H54 (cell line): ENCODE data around the gene HTT.

Experiments
- DNase-seq: peaks from one replicate; pipeline ENCODE4 v3.0.0; 2011; ENCODE audit warnings: low spot score, mixed read lengths; ENCODE audit not compliant: insufficient read length
- FAIRE-seq: peaks from 3 replicates; lab custom pipeline; 2011; peaks lifted over from hg19 to GRCh38; lab: Jason Lieb, UNC
- POLR2A ChIP-seq: IDR thresholded peaks from 2 replicates; pipeline ENCODE4 v1.6.1; 2011; ENCODE audit warnings: low read depth, mild to moderate bottlenecking, low read length

HTT gene

DNA sequence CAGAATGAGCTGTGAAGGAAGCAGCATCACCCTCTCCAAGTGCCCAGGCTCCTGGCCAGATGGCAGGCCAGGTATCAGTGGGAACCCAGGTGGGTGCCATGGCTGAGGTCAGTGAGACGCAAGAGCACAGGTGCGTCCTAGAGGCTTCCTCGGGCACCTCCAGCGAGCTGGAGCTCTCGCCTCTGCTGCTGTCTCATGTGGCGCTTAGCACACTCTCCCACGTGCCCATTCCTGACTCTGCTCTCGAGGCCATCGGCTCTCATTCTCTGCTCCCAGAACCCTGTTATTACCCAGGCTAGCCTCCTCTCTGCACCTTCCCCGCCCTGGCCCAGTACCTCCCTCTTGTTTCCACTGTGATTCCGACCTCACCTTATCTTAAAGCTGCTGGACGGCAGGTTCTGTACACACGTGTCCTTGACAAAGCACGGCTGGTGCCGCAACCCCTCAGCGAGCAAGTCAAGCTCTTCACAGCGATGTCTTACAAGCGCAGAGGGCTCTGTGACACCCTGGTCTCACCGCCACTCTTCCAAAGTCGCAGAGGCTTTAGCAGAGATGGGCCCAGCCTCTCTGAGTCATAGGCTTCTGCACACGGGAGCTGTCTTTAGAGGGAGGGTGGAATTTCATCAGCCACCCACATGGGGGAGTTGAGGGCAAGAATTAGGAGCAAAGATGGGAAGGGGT is 159.1 kb downstream of the HTT start:
- FAIRE-seq (no peak), DNase-seq (peak; percentile 39)
- TF ChIP-seq POLR2A = no peak

DNA sequence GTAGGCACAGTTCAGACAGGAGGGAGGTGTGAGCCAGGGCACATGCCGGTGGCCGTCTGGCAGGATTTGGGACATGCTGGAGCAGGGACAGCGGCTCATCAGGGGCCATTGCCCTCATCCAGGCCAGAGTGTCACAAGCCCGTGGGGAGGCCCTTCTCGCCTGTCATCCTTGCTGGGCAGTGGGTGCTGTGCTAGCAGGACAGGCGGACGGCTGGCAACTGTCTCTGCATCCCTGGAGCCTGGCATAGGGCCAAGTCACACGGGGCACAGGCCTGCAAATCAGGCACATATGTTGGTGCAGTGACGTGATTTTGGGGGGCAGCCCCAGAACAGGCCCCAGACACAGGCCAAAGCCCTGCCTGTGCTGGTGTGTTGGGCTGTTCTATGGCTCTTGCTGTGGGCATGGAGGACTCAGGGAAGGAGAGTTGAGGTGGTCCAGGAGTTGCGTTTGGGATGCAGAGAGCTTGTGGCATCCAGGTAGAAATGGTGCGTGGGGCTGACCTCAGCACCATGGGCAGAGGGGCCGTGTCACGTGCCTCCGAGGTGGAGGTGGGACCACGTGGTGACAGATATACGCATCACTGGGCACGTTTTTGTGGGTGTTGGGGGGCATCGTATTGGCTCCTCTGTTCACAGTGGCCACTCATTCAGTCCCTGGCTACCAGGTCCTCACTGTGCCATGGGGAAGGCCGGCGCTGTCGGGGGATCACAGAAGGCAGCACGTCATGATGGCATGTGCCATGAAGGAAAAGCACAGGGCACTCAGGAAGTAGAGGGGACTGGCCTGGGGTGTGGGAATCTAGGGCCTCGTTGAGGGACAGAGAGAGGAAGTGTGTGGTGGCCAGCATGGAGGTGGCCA is 159.9 kb downstream of the HTT start:
- FAIRE-seq (no peak), DNase-seq (no peak)
- TF ChIP-seq POLR2A = no peak

DNA sequence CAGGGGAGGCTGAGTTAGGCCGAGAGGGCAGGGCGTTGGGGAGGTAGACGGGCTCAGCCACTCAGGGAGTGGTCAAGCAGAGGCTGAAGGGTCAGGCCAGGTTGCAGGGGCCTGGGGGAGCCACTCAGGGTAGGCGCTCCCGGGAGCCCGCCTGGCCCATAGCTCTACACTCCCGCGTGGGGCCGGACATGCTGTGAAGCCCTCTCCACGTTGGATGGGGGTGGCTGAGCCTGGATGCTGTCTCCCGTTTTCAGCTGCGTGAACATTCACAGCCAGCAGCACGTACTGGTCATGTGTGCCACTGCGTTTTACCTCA is 160.5 kb downstream of the HTT start:
- DNase-seq (no peak), FAIRE-seq (no peak)
- no peak for TF ChIP-seq POLR2A

DNA sequence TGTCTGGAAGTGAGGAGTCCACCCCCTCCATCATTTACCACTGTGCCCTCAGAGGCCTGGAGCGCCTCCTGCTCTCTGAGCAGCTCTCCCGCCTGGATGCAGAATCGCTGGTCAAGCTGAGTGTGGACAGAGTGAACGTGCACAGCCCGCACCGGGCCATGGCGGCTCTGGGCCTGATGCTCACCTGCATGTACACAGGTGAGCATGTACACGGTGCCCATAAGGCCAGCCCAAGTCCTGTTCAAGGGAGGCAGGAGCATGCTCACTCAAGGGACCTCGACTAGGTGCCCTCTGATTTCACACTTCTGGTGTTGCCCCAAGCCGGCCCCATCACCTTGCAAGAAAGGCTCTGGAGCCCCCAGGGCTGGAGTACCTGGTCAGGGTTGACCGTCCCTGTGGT is 161.1 kb downstream of the HTT start:
- no peak for TF ChIP-seq POLR2A
- FAIRE-seq (no peak), DNase-seq (no peak)

DNA sequence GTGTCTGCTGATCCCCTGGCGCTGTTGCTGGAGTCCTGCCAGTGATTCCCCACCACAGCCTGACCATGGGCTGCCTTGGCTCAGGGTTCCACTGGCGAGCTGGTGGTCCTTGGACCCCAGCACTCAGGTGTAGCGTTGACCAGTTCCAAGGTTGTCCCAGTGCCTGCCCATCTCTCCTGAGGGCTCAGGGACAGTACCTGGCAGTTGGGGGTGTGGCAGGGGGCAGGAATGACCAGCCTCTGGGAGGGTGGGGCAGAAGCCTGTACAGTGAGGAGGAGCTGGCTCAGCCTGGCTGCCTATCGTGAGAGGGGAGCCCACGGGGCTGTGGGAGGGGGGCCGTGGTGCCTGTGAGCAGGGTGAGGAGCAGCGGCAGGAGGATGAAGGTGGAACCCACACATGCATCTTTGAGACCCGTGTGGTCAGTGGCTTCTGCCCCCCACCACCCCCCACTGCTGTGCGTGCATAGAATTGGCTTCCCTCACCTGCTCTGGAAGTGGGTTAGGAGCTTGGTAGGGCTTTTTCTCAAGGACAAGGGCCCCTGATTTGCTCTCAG is 161.9 kb downstream of the HTT start:
- no peak for TF ChIP-seq POLR2A
- no peak for FAIRE-seq

DNA sequence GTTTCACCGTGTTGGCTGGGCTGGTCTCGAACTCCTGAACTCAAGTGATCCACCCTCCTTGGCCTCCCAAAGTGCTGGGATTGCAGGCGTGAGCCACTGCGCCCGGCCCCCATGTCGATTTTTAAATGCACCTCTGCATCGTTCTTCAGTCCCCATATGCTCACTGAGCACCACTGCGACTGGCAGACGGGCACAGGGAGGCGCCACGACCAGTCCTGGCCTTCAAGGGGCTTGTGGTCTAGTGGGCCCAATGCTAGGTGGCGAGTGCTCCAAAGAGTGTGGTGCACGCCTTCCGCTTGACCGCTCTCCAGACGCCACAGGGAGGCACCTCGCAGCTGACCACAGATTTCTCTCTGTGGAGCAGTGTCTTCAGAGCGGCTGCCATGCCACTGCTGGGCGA is 162.8 kb downstream of the HTT start:
- no peak for TF ChIP-seq POLR2A
- FAIRE-seq = no peak
- no peak for DNase-seq

More for the DNA sequence above, 161.9 kb downstream of the HTT start:
- DNase-seq = no peak

DNA sequence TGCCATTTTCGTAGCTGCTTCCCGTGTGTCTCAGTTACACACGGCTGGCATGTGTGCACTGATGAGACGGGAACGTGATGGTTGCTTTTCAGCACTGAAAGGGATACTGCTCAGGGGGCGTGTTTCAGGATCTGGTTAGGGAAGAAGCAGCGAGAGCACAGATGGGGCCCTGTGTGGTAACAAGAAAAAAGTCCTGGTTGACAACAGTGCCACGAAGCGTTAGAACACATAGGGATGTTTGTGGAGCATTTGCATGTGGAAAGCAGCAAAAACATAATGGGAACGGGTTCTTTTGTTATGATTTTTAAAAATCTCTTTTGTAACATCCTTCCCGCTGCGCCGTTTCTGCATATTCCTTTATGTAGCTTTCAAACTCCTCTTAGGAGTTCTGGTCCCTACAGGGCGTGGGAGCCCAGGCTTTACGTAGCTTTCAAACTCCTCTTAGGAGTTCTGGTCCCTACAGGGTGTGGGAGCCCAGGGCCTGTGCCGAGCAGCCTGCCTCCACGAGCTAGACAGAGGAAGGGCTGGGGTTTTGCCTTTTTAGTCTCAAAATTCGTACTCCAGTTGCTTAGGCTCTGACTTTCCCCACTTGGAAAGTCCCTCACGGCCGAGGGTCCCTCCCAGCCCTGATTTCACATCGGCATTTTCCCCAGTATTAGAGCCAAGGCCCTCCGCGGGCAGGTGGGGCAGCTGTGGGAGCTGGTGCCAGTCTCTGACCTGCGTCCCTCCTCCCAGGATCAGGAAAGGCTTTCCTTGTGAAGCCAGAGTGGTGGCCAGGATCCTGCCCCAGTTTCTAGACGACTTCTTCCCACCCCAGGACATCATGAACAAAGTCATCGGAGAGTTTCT is 163.5 kb downstream of the HTT start:
- DNase-seq (no peak), FAIRE-seq (no peak)
- TF ChIP-seq POLR2A = no peak

DNA sequence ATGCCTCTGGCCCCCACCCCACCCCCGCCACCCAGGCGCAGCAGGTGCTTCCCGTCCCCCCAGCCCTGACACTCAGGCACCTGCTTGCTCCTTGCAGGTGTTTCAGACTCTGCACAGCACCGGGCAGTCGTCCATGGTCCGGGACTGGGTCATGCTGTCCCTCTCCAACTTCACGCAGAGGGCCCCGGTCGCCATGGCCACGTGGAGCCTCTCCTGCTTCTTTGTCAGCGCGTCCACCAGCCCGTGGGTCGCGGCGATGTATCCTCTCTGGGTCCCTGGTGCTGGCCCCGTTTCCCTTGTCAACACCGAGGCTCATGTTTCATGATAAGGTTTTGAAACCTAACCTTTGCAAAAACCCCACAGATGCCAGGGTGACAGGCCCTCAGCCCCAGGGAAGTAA is 164.2 kb downstream of the HTT start:
- DNase-seq (no peak), FAIRE-seq (no peak)
- no peak for TF ChIP-seq POLR2A

DNA sequence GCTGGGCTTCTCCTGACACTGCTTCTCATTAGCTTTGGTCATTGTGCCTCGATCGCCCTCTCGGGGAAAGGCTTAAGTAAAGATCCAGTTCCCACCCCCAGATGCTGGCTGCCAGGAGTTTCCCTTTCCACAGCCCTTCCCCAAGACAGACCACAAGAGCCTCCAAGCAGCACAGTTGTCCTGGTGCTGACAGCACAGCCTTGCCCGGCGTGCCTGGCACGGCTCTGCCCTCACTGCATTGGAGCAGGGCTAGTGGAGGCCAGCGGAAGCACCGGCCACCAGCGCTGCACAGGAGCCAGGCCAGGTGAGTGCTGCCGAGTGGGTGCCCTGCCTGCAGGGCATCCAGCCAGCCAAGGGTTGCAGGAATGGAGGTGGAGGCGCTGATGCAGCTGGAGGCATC is 164.8 kb downstream of the HTT start:
- no peak for TF ChIP-seq POLR2A
- no peak for DNase-seq
- FAIRE-seq = no peak

DNA sequence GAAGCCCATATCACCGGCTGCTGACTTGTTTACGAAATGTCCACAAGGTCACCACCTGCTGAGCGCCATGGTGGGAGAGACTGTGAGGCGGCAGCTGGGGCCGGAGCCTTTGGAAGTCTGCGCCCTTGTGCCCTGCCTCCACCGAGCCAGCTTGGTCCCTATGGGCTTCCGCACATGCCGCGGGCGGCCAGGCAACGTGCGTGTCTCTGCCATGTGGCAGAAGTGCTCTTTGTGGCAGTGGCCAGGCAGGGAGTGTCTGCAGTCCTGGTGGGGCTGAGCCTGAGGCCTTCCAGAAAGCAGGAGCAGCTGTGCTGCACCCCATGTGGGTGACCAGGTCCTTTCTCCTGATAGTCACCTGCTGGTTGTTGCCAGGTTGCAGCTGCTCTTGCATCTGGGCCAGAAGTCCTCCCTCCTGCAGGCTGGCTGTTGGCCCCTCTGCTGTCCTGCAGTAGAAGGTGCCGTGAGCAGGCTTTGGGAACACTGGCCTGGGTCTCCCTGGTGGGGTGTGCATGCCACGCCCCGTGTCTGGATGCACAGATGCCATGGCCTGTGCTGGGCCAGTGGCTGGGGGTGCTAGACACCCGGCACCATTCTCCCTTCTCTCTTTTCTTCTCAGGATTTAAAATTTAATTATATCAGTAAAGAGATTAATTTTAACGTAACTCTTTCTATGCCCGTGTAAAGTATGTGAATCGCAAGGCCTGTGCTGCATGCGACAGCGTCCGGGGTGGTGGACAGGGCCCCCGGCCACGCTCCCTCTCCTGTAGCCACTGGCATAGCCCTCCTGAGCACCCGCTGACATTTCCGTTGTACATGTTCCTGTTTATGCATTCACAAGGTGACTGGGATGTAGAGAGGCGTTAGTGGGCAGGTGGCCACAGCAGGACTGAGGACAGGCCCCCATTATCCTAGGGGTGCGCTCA is 165.8 kb downstream of the HTT start:
- DNase-seq (no peak), FAIRE-seq (no peak)
- no peak for TF ChIP-seq POLR2A

DNA sequence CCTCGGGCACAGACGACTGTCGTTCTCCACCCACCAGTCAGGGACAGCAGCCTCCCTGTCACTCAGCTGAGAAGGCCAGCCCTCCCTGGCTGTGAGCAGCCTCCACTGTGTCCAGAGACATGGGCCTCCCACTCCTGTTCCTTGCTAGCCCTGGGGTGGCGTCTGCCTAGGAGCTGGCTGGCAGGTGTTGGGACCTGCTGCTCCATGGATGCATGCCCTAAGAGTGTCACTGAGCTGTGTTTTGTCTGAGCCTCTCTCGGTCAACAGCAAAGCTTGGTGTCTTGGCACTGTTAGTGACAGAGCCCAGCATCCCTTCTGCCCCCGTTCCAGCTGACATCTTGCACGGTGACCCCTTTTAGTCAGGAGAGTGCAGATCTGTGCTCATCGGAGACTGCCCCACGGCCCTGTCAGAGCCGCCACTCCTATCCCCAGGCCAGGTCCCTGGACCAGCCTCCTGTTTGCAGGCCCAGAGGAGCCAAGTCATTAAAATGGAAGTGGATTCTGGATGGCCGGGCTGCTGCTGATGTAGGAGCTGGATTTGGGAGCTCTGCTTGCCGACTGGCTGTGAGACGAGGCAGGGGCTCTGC is 166.5 kb downstream of the HTT start:
- FAIRE-seq (no peak), DNase-seq (no peak)
- TF ChIP-seq POLR2A = no peak

DNA sequence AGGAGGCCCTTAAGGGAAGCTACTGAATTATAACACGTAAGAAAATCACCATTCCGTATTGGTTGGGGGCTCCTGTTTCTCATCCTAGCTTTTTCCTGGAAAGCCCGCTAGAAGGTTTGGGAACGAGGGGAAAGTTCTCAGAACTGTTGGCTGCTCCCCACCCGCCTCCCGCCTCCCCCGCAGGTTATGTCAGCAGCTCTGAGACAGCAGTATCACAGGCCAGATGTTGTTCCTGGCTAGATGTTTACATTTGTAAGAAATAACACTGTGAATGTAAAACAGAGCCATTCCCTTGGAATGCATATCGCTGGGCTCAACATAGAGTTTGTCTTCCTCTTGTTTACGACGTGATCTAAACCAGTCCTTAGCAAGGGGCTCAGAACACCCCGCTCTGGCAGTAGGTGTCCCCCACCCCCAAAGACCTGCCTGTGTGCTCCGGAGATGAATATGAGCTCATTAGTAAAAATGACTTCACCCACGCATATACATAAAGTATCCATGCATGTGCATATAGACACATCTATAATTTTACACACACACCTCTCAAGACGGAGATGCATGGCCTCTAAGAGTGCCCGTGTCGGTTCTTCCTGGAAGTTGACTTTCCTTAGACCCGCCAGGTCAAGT is 167.5 kb downstream of the HTT start:
- no peak for DNase-seq
- no peak for FAIRE-seq

More for the DNA sequence above, 167.5 kb downstream of the HTT start:
- no peak for TF ChIP-seq POLR2A
